ENCODE data around the gene OR12D2.
"Not testable (repeated sequence)": the region's sequence is repeated elsewhere in the genome, so short reads cannot be mapped to it uniquely, and the experiment has no call there.

Gene OR12D2

GRCh38 chr6:29395331-29395730 lies at the start of gene OR12D2:
Gene OR12D2, plus strand, starts transcription at chr6:29395631. Its CDS starts 1,069 bp downstream, at chr6:29396700.
- no peak for DNase-seq

GRCh38 chr6:29349348-29349747 lies 46.1 kb upstream of the OR12D2 start:
- DNase-seq: not testable (repeated sequence)

- DNase-seq: no peak
Observed at GRCh38 chr6:29354980-29355379, 40.5 kb upstream of the OR12D2 start.

- no peak for DNase-seq
Observed at GRCh38 chr6:29355603-29356002, 39.8 kb upstream of the OR12D2 start.

- DNase-seq: no peak
Observed at GRCh38 chr6:29368765-29369164, 26.7 kb upstream of the OR12D2 start, which contains the start of gene OR5V1. Gene OR5V1, minus strand, starts transcription at chr6:29368865. Its CDS starts 12,670 bp downstream, at chr6:29356195.

- DNase-seq: no peak
Observed at GRCh38 chr6:29375191-29375590, 20.2 kb upstream of the OR12D2 start, which contains the start of gene OR12D3. Gene OR12D3, minus strand, starts transcription at chr6:29375291. Its CDS starts 4 bp downstream, at chr6:29375287.

- DNase-seq: no peak
Observed at GRCh38 chr6:29376003-29376402, 19.4 kb upstream of the OR12D2 start.

GRCh38 chr6:29388533-29388932 lies 6.9 kb upstream of the OR12D2 start:
- no peak for DNase-seq

- DNase-seq: no peak
Observed at GRCh38 chr6:29399525-29399924, 4.1 kb downstream of the OR12D2 start.

- DNase-seq: no peak
Observed at GRCh38 chr6:29403801-29404200, 8.4 kb downstream of the OR12D2 start.

- DNase-seq: no peak
Observed at GRCh38 chr6:29414588-29414987, 19.2 kb downstream of the OR12D2 start, which contains the start of gene OR12D1. Gene OR12D1, plus strand, starts transcription at chr6:29414928.

- DNase-seq: no peak
Observed at GRCh38 chr6:29419516-29419915, 24.1 kb downstream of the OR12D2 start.

- no peak for DNase-seq
Observed at GRCh38 chr6:29424168-29424567, 28.7 kb downstream of the OR12D2 start.

GRCh38 chr6:29424575-29424974 lies 29.1 kb downstream of the OR12D2 start:
- DNase-seq: no peak

GRCh38 chr6:29425075-29425474 lies 29.6 kb downstream of the OR12D2 start:
- no peak for DNase-seq

GRCh38 chr6:29426654-29427053 lies 31.2 kb downstream of the OR12D2 start:
- no peak for DNase-seq

GRCh38 chr6:29436730-29437129 lies 41.3 kb downstream of the OR12D2 start:
- DNase-seq: not testable (repeated sequence)

- DNase-seq: no peak
Observed at GRCh38 chr6:29439006-29439405, 43.6 kb downstream of the OR12D2 start, which contains the start of gene OR10C1. Gene OR10C1, plus strand, starts transcription at chr6:29439306. Its CDS starts 710 bp downstream, at chr6:29440016.

- no peak for DNase-seq
Observed at GRCh38 chr6:29442719-29443118, 47.3 kb downstream of the OR12D2 start.

GRCh38 chr6:29444031-29444430 lies 48.6 kb downstream of the OR12D2 start:
- DNase-seq: not testable (repeated sequence)
